SIG-M5 treated with dmso at 0.1 percent for 504 hours (cell line): Measurements from ENCODE around the gene BMP2.

Experiments
- DNase-seq: peaks from one replicate; lab custom pipeline; 2025; ENCODE audit not compliant: unreplicated experiment; lab: John Stamatoyannopoulos, UW

The BMP2 gene

DNA sequence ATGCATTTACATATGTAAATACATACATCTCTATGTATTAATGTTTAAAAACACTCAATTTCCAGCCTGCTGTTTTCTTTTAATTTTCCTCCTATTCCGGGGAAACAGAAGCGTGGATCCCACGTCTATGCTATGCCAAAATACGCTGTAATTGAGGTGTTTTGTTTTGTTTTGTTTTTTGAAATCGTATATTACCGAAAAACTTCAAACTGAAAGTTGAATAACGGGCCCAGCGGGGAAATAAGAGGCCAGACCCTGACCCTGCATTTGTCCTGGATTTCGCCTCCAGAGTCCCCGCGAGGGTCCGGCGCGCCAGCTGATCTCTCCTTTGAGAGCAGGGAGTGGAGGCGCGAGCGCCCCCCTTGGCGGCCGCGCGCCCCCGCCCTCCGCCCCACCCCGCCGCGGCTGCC, 355 bp upstream of the BMP2 start:
- no peak for DNase-seq

- peak; percentile 59 for DNase-seq
These were observed 998 bp downstream of the BMP2 start for GRCh38 chr20:6768228-6769140.

- DNase-seq, result no peak
These were observed 2.7 kb downstream of the BMP2 start for GRCh38 chr20:6769903-6770785.

DNA sequence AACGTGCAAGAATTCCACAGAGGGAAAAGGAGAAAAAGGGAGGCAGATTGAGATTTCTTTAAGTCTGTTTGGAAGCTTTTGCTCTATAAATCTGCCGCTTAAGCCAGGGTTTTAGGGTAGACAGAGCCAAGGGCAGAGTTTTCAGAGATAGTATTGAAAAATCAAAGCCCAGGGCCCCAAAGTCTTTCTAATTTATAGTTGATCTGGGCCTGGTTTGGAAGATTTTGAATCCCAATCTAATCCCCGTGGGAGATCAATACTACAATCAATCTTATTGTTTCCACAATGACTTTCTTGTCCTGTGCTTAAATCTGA, 3.3 kb downstream of the BMP2 start:
- DNase-seq, result no peak

GRCh38 chr20:6780433-6781190, 13.1 kb downstream of the BMP2 start:
- no peak for DNase-seq

DNA sequence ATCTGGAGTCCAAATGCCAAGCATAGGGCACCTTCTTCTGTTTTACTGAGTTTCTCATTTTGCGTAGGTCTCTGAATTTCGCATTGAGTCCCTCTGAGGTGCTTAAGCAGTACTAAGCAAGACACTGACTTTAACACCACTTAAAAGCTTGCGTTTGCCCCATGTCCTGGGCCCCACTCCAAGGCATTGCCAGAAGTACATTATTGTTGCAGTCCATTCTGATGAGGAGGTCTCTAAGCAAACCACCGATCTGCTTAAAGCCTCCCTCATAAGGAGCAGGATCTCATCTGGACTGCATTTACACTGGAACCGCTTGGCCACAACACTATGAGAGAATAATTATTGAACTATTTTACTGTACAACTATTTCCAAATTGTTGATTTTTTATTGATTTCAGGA, 16.3 kb downstream of the BMP2 start:
- no peak for DNase-seq

- DNase-seq, result peak; percentile 15
These were observed 16.7 kb downstream of the BMP2 start for GRCh38 chr20:6784210-6784631.

- DNase-seq, result no peak
These were observed 17.3 kb downstream of the BMP2 start for GRCh38 chr20:6784767-6785166.

GRCh38 chr20:6786548-6786947, 19.1 kb downstream of the BMP2 start:
- no peak for DNase-seq

GRCh38 chr20:6792789-6793188, 25.3 kb downstream of the BMP2 start:
- DNase-seq, result no peak

DNA sequence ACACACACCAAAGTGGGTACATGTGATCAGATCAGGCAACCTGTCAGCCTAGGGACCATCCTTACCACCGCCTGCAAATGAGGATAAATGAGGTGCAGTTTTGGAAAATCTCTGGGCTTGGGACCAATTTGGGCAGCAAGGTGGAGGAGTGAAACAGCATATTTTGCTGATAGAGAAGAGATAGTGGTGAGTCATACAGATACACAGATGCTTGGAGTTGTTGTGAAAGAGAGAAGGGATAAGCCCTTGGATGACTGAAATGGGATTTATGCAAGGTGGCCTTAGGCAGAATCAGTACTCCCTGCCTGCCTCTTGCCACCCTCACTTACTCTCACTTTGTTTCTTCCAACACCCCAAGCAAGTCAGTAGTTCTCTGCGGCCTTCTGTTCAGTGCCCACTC, 34.7 kb downstream of the BMP2 start:
- no peak for DNase-seq

DNA sequence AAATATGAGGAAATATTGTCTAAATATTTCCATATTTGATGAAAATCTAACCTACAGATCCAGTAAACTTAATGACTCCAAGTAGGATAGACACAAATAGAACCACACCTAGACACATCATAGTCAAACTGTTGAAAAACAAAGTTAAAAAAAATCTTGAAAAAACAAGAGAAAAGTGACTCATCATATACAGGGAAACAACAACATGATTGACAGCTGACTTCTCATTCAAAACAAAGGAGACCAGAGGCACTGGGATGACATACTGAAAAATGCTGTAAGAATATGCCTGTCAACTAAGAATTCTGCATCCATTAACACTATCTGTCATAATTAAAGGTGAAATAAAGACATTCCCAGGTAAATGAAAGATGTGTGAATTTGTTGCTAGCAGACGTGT, 38.8 kb downstream of the BMP2 start:
- no peak for DNase-seq

- no peak for DNase-seq
These were observed 44.0 kb downstream of the BMP2 start for GRCh38 chr20:6811262-6812035.

DNA sequence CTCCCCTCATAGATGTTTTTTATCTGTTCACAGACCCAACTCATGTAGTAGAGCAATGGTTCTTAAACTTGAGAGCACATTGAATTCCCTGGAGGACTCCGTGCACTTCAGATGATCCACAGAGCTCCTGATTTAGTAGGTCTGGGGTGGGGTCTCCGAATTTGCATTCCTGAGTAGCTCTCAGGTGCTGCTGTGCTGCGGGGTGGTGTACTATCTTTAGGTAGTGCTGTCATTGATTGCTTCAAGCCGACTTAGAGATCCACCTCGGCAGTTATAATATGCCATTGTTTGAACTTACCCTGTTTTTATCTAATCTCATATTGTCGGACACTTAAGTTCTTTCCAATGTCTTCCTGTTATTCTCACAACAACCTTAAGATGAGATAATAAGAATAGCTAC, 45.0 kb downstream of the BMP2 start:
- DNase-seq, result no peak

DNA sequence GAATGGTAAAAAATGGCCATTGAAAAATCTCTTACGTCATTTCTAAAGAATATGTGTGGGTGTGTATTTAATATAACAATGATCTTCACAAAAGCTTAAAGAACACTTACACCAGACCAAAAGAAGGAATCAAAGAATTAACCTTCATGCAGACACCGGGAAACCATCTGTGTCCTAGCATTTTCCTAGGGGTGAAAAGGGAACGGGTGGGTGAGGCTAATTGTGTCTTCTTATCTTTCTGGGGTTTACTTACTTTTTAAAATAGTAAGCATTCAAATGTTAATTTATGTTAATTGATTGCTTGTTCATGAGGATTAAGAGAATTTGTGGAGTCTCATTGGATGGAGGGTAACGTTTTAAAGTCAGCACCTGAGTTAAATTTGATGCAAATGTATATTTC, 47.5 kb downstream of the BMP2 start:
- DNase-seq, result no peak

DNA sequence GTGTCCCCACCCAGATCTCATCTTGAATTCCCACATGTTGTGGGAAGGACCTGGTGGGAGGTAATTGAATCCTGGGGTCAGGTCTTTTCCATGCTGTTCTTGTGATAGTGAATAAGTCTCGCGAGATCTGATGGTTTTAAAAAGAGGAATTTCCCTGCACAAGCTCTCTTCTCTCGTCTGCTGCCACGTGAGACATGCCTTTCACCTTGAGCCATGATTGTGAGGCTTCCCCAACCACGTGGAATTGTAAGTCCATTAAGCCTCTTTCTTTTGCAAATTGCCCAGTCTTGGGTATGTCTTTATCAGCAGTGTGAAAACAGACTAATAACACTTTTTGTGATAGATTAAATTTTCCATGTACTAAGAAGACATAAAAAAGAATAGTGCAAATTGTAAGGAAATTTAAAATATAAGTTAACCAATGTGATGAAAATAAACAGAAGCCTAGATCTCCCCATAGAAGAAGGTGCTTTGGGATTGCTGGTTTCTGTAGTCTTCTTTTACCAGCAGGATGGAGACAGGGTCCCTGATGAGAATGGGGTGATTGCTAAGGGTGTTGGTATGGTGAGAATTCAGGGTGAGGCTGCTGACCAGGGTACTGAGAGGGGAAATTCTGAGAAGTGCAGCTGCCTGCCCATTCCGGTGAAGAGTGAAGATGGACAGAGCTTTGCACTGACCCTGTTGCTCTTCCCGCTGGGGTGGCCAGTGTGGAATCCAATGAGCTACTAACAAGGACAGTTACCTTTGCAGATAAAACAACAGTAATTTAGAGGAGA, 50.7 kb downstream of the BMP2 start:
- no peak for DNase-seq

GRCh38 chr20:6819599-6819998, 52.1 kb downstream of the BMP2 start:
- peak; percentile 2 for DNase-seq

GRCh38 chr20:6824401-6824800, 56.9 kb downstream of the BMP2 start:
- DNase-seq, result no peak

GRCh38 chr20:6827472-6827871, 60.0 kb downstream of the BMP2 start:
- no peak for DNase-seq
